IMR-90 (cell line): ENCODE results near the gene OR8G1. TPM values are rescaled to one million over a fixed set of nuclear protein-coding genes. Genes with fewer than 3 reads are reported as not detected.

Experiments
- ATAC-seq: fragments of 200-7000 bp; cut with Tn5 transposase; 2 replicates; pipeline ENCODE4 v1.9.1; 2020; ENCODE audit warnings: low read depth, mild to moderate bottlenecking, moderate library complexity
- BruUV-seq: library from RNA; stranded (reverse); fragments of 400-500 nt; replicated peaks from 2 replicates; lab custom pipeline; 2021; lab: Mats Ljungman, UMichigan
- CTCF ChIA-PET: fragments of 300-600 bp; formaldehyde crosslinking; extraction: SDS; loops from one replicate; lab custom pipeline; 2021; ENCODE audit warnings: antibody characterized with exemption; lab: Yijun Ruan, JAX
- POLR2A ChIA-PET: fragments of 300-600 bp; sonication (Branson Sonifier 250); formaldehyde crosslinking; loops from one replicate; lab custom pipeline; 2022; ENCODE audit warnings: antibody characterized with exemption; ENCODE audit not compliant: unreplicated experiment; lab: Charles Lee
- DNase-seq: peaks from one replicate; pipeline ENCODE4 v3.0.0; 2013
- H2AFZ ChIP-seq: replicated peaks from 2 replicates; pipeline ENCODE3; 2013; ENCODE audit warnings: low read length, mild to moderate bottlenecking; ENCODE audit not compliant: poor library complexity
- H2AK5ac ChIP-seq: 2 replicates; pipeline ENCODE4 v1.6.1; 2013; ENCODE audit warnings: low read depth, low read length, inconsistent platforms
- H2AK9ac ChIP-seq: replicated peaks from 2 replicates; pipeline ENCODE3; 2013; ENCODE audit warnings: mild to moderate bottlenecking, low read depth, low read length, moderate library complexity; ENCODE audit not compliant: poor library complexity
- H2BK120ac ChIP-seq: 2 replicates; pipeline ENCODE4 v1.6.1; 2013; ENCODE audit warnings: low read depth, low read length, inconsistent platforms
- H2BK15ac ChIP-seq: 3 replicates; pipeline ENCODE4 v1.6.1; 2013; ENCODE audit warnings: low read depth, low read length, inconsistent platforms
- H2BK20ac ChIP-seq: 2 replicates; pipeline ENCODE4 v1.6.1; 2013; ENCODE audit warnings: low read depth, mild to moderate bottlenecking, inconsistent platforms, low read length, moderate library complexity
- H2BK5ac ChIP-seq: 2 replicates; pipeline ENCODE4 v1.6.1; 2013; ENCODE audit warnings: mild to moderate bottlenecking, low read depth, low read length, inconsistent platforms; ENCODE audit not compliant: poor library complexity, severe bottlenecking
- H3K14ac ChIP-seq: replicated peaks from 2 replicates; pipeline ENCODE4 v1.6.1; 2013; ENCODE audit warnings: low read depth, low read length, inconsistent platforms
- H3K18ac ChIP-seq: 2 replicates; pipeline ENCODE4 v1.6.1; 2013; ENCODE audit warnings: low read depth, low read length, control low read depth
- H3K23ac ChIP-seq: 2 replicates; pipeline ENCODE4 v1.6.1; 2013; ENCODE audit warnings: low read depth, low read length, inconsistent platforms
- H3K27ac ChIP-seq: 2 replicates; pipeline ENCODE4 v1.5.1; 2013; ENCODE audit warnings: mild to moderate bottlenecking, control low read depth, low read length; ENCODE audit not compliant: insufficient read depth
- H3K27me3 ChIP-seq: 2 replicates; pipeline ENCODE4 v1.6.1; 2013; ENCODE audit warnings: low read length; ENCODE audit not compliant: control insufficient read depth, insufficient read depth
- H3K36me3 ChIP-seq: 2 replicates; pipeline ENCODE4 v1.6.1; 2013; ENCODE audit warnings: low read length, mixed read lengths; ENCODE audit not compliant: control insufficient read depth, insufficient read depth
- H3K4ac ChIP-seq: 2 replicates; pipeline ENCODE4 v1.6.1; 2013; ENCODE audit warnings: low read depth, low read length, inconsistent platforms
- H3K4me1 ChIP-seq: 2 replicates; pipeline ENCODE4 v1.6.1; 2013; ENCODE audit warnings: low read length, mixed read lengths; ENCODE audit not compliant: control insufficient read depth, insufficient read depth
- H3K4me2 ChIP-seq: 2 replicates; pipeline ENCODE4 v1.6.1; 2013; ENCODE audit warnings: low read depth, mild to moderate bottlenecking, control low read depth, low read length, moderate library complexity
- H3K4me3 ChIP-seq: 2 replicates; pipeline ENCODE4 v1.5.1; 2013; ENCODE audit warnings: low read depth, mild to moderate bottlenecking, control low read depth, low read length, moderate library complexity; ENCODE audit not compliant: insufficient read depth
- H3K56ac ChIP-seq: 2 replicates; pipeline ENCODE4 v1.6.1; 2013; ENCODE audit warnings: low read length, inconsistent platforms; ENCODE audit not compliant: insufficient read depth; ENCODE audit errors: extremely low read depth
- H3K79me1 ChIP-seq, 2 experiments: 2 replicates each; pipeline ENCODE4 v1.6.1; 2013; ENCODE audit warnings: low read length in 2 of 2, inconsistent platforms in 1 of 2, low read depth in 1 of 2
- H3K9ac ChIP-seq: 2 replicates; pipeline ENCODE4 v1.6.1; 2013; ENCODE audit warnings: low read depth, low read length, control low read depth
- H3K9me1 ChIP-seq: 2 replicates; pipeline ENCODE4 v1.6.1; 2013; ENCODE audit warnings: low read length, inconsistent platforms; ENCODE audit not compliant: insufficient read depth
- H3K9me3 ChIP-seq: 2 replicates; pipeline ENCODE4 v1.6.1; 2013; ENCODE audit warnings: low read length; ENCODE audit not compliant: control insufficient read depth, insufficient read depth
- H4K20me1 ChIP-seq: 2 replicates; pipeline ENCODE4 v1.6.1; 2013; ENCODE audit warnings: low read length, inconsistent platforms; ENCODE audit not compliant: insufficient read depth
- H4K5ac ChIP-seq: 2 replicates; pipeline ENCODE4 v1.6.1; 2013; ENCODE audit warnings: mild to moderate bottlenecking, low read depth, low read length, control low read depth
- H4K8ac ChIP-seq, 2 experiments: 2 replicates each; pipeline ENCODE4 v1.6.1; 2013; ENCODE audit warnings: low read depth in 2 of 2, low read length in 2 of 2, control low read depth in 1 of 2, inconsistent platforms in 1 of 2
- H4K91ac ChIP-seq: 2 replicates; pipeline ENCODE4 v1.6.1; 2013; ENCODE audit warnings: low read depth, low read length, inconsistent platforms; ENCODE audit not compliant: insufficient read depth
- BHLHE40 ChIP-seq: fragments of 150-350 bp; IDR thresholded peaks from 2 replicates; pipeline ENCODE4 v1.6.1; 2016; ENCODE audit warnings: mild to moderate bottlenecking, low read depth, low read length
- CEBPB ChIP-seq: IDR thresholded peaks from 2 replicates; pipeline ENCODE4 v1.6.1; 2012; ENCODE audit warnings: low read depth, low read length, improper control_type of control experiment
- CHD1 ChIP-seq: IDR thresholded peaks from 2 replicates; pipeline ENCODE4 v1.6.1; 2012; ENCODE audit warnings: low read depth, low read length, improper control_type of control experiment
- CTCF ChIP-seq: conservative IDR thresholded peaks from 2 replicates; pipeline ENCODE4 v1.5.1; 2012; ENCODE audit warnings: mild to moderate bottlenecking, low read depth, low read length, improper control_type of control experiment
- ELK1 ChIP-seq: fragments of 150-350 bp; IDR thresholded peaks from 2 replicates; pipeline ENCODE4 v1.6.1; 2016; ENCODE audit warnings: low read depth, mild to moderate bottlenecking, low read length, moderate library complexity, borderline replicate concordance
- FOS ChIP-seq: fragments of 150-350 bp; IDR thresholded peaks from 2 replicates; pipeline ENCODE4 v1.6.1; 2016; ENCODE audit warnings: low read depth, low read length
- MAFK ChIP-seq: IDR thresholded peaks from 2 replicates; pipeline ENCODE4 v1.6.1; 2012; ENCODE audit warnings: low read depth, low read length, improper control_type of control experiment
- MXI1 ChIP-seq: IDR thresholded peaks from 2 replicates; pipeline ENCODE4 v1.6.1; 2012; ENCODE audit warnings: low read depth, mild to moderate bottlenecking, low read length, moderate library complexity, borderline replicate concordance
- NFE2L2 ChIP-seq: fragments of 150-350 bp; IDR thresholded peaks from 2 replicates; pipeline ENCODE4 v1.6.1; 2016; ENCODE audit warnings: low read depth, mild to moderate bottlenecking, low read length
- POLR2A ChIP-seq: IDR thresholded peaks from 2 replicates; pipeline ENCODE4 v1.6.1; 2012; ENCODE audit warnings: mild to moderate bottlenecking, low read depth, low read length
- RCOR1 ChIP-seq: IDR thresholded peaks from 2 replicates; pipeline ENCODE4 v1.6.1; 2012; ENCODE audit warnings: mild to moderate bottlenecking, low read length, improper control_type of control experiment; ENCODE audit not compliant: insufficient replicate concordance
- RFX5 ChIP-seq: IDR thresholded peaks from 2 replicates; pipeline ENCODE4 v1.8.0; 2012; ENCODE audit warnings: low read depth, mild to moderate bottlenecking, low read length, moderate library complexity
- SMC3 ChIP-seq: fragments of 150-350 bp; IDR thresholded peaks from 2 replicates; pipeline ENCODE4 v1.6.1; 2016; ENCODE audit warnings: low read depth, mild to moderate bottlenecking, antibody characterized with exemption, low read length, moderate library complexity
- WGBS, 2 experiments: methylation state at CpG; one replicate each; pipeline versions ENCODE4 v1.1.5 to v1.1.7; 2013; ENCODE audit warnings: missing lambda C conversion rate in 2 of 2; ENCODE audit not compliant: insufficient read length in 1 of 2; ENCODE audit errors: extremely low coverage in 2 of 2; 5-methylcytosine and 5-hydroxymethylcytosine counted together
- dilution Hi-C: fragments of 300-500 bp; cut with HindIII; formaldehyde crosslinking; loops from one replicate; pipeline ENCODE4 v1.14.3; 2018; ENCODE audit warnings: low sequenced_read_pairs; ENCODE audit not compliant: unreplicated experiment
- in situ Hi-C: fragments of 300-500 bp; cut with MboI; formaldehyde crosslinking; loops from 3 replicates; pipeline ENCODE4 v1.14.3; 2019; ENCODE audit warnings: low sequenced_read_pairs, inconsistent platforms, mixed read lengths
- intact Hi-C: fragments of 100-400 bp; cut with micrococcal nuclease; formaldehyde crosslinking; loops from 2 replicates; pipeline ENCODE4 v1.10.0; 2022
- polyA plus RNA-seq, 3 experiments: library from polyadenylated mRNA; depleted of rRNA; stranded (reverse); fragments of >200 nt; gene quantifications; 2 replicates each; pipeline ENCODE4 v1.2.3, GENCODE V29; 2012; ENCODE audit warnings: low replicate concordance in 1 of 3
- total RNA-seq: library from RNA; depleted of rRNA; stranded (reverse); fragments of >200 nt; gene quantifications from 2 replicates; pipeline ENCODE4 v1.2.3, GENCODE V29; 2012

OR8G1 gene
- total and polyA plus RNA-seq, 2 of the 4 experiments (the other 2 are of a cell fraction), result not detected

GRCh38 chr11:124207102-124207792 lies 33.6 kb upstream of the OR8G1 start:
- TF ChIP-seq RCOR1 (no peak), ELK1 (no peak), CEBPB (no peak), RFX5 (no peak), SMC3 (no peak), NFE2L2 (no peak), FOS (no peak), CTCF (no peak), BHLHE40 (no peak), CHD1 (no peak), MXI1 (no peak), POLR2A (no peak), MAFK (no peak)
- Histone ChIP-seq H2BK120ac (no peak overlapping the region), H3K9me3 (no peaks in the 10 kb centered on the region), H4K20me1 (no peaks in the 10 kb centered on the region), H4K8ac (no peak overlapping the region), H2BK20ac (no peak overlapping the region), H3K36me3 (no peaks in the 10 kb centered on the region), H2BK5ac (no peak overlapping the region), H2AK5ac (no peak overlapping the region), H3K27ac (no peak overlapping the region), H3K79me1 (no peaks in the 10 kb centered on the region), H3K18ac (no peak overlapping the region), H3K4me2 (no peak overlapping the region), H3K4ac (no peak overlapping the region), H4K91ac (no peak overlapping the region), H2AFZ (no peak overlapping the region), H4K5ac (no peak overlapping the region), H3K4me1 (no peaks in the 10 kb centered on the region), H2BK15ac (no peak overlapping the region), H3K14ac (no peak overlapping the region), H3K56ac (no peak overlapping the region), H2AK9ac (no peak overlapping the region), H3K9ac (no peak overlapping the region), H3K4me3 (no peak overlapping the region), H3K27me3 (no peaks in the 10 kb centered on the region), H3K9me1 (no peaks in the 10 kb centered on the region), H3K23ac (no peak overlapping the region)
- ATAC-seq (no peak), DNase-seq (no peak)
- ChIA-PET POLR2A (no interaction called here), CTCF (no interaction called here)
- BruUV-seq, result no TSS peak
- intact Hi-C loops (no loop called here), dilution Hi-C loops (no loop called here), in situ Hi-C loops (no loop called here)
- WGBS, 2 experiments, result no CpG with 5 or more reads among the region's 6 CpGs
